HG03196 (cell line): ENCODE data around the gene RNF133.
"Not testable (repeated sequence)": the region's sequence is repeated elsewhere in the genome, so short reads cannot be mapped to it uniquely, and the experiment has no call there.

Source experiments
- ATAC-seq: cut with Tn5 transposase; IDR thresholded peaks from one replicate; pipeline ENCODE4 v1.9.1; 2021; ENCODE audit not compliant: unreplicated experiment

Gene RNF133

GRCh38 chr7:122689346-122690109 is 9.4 kb downstream of the RNF133 start:
- no peak for ATAC-seq

- no peak for ATAC-seq
These were observed 10.4 kb downstream of the RNF133 start for GRCh38 chr7:122688400-122688998.

DNA sequence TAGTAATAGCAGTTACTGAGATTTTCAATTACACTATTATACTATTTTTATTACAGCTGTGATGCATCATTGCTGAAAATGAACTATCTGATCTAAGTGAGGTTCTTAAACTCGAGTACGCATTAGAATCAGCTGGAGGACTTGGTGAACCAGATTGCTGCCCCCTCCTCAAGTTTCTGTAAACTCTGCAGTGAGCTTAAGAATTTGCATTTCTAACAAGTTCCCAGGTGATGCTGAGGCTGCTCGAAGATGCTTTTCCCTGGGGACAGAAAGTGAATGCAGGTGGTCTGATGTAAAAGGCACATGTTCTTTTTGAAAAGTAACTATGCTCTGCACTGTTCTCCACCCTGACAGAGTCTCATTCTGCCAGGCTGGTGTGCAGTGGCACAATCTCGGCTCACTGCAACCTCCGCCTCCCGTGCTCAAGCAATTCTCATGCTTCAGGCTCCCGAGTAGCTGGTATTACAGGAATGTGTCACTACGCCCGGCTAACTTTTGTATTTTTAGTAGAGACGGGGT is 12.5 kb downstream of the RNF133 start:
- no peak for ATAC-seq

DNA sequence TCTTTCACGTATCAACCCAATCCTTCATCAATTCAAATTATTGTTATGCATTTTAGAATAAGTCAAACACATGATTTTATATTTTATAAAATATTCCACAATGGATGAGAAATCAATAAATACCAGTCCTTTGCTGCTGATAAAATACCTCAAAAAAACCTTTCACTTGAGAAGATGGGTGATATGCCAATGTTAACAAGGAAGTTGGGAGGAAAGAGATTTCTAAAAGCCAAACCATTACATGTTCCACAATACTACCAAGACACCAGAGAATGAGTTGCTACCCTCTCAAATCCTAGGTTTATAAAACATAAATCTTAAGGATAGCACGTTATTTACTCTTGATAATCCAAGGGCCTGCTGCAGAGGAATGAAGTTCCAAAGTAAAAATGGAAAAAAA is 14.4 kb downstream of the RNF133 start:
- no peak for ATAC-seq

GRCh38 chr7:122682815-122683550 is 15.9 kb downstream of the RNF133 start:
- ATAC-seq = no peak

DNA sequence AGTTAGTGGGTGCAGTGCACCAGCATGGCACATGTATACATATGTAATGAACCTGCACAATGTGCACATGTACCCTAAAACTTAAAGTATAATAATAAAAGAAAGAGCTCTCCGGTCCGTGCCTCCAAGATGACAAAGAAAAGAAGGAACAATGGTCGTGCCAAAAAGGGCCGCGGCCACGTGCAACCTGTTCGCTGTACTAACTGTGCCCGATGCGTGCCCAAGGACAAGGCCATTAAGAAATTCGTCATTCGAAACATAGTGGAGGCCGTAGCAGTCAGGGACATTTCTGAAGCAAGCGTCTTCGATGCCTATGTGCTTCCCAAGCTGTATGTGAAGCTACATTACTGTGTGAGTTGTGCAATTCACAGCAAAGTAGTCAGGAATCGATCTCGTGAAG is 17.7 kb downstream of the RNF133 start:
- ATAC-seq = not testable (repeated sequence)

DNA sequence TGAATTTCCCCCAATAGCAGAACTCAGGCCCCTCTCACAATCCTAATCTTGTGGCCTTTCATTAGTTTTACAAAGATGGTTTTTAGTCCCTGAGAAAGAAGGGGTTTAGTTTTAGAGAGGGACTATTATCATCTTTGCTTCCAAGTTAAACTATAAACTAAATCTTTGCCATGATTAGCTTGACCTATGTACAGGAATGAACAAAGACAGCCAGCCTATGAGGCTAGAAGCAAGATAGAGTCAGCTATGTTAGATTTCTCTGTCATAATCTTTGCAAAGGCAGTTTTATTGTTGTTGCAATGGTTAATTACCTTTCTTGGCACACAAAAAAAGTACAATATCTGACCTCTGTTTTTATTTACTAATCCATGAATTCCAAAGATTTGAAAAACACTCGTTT is 19.1 kb downstream of the RNF133 start:
- ATAC-seq = no peak

DNA sequence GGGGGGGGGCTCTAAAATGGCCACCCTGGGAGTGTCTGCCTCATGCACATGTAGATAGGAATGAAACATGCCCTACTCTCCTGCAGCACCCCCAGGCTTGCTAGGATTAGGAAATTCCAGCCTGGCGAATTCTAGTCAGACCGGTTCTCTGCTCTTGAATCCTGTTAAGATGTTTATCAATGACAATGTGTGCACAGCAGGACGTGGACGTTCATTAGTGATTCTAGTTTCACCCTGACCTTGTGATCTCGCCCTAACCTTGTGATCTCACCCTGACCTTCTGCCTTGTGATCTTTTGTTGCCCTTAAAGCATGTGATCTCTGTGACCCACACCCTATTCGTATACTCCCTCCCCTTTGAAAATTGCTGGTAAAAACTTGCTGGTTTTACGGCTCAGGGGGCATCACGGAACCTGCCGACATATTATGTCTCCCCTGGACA is 19.6 kb downstream of the RNF133 start:
- ATAC-seq = not testable (repeated sequence)

- ATAC-seq = no peak
These were observed 21.8 kb downstream of the RNF133 start for GRCh38 chr7:122677149-122677548.

DNA sequence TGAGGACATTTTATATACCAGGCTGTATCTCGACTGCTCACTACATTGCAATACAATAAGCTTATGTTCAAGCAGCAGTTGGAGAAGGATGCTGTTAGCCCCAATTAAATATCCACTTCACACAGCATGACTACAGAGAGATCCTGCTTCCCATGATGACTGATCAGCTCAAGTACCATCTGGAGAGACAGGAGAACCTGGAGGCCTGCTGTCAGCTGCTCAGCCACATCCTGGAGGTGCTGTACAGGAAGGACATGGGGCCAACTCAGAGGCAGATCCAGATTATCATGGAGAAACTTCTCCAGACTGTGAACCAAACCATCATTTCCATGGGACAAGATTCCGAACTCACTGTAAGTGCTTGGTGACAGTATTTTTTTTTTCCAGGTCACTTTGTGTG is 22.5 kb downstream of the RNF133 start:
- ATAC-seq = no peak

- ATAC-seq = no peak
These were observed 23.3 kb downstream of the RNF133 start for GRCh38 chr7:122675621-122676020.

DNA sequence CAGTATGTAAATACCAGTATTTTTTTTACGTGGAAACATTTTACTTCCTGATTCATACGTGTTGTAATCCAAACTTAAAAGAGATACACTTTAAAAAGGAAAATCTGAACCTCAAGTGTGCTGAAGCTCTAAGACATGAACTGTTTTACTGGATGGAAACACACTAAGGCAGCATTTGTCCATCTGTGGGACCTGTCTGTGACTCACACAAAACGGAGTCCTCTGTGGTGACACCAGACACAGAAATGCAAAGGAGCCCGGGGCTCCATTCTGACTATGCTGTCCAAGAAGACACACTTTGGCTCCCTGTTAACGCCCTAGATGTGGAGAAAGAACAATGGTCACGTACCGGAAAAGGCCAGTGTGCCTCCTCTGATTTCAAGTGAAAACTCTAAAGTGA is 23.9 kb downstream of the RNF133 start:
- ATAC-seq = no peak

DNA sequence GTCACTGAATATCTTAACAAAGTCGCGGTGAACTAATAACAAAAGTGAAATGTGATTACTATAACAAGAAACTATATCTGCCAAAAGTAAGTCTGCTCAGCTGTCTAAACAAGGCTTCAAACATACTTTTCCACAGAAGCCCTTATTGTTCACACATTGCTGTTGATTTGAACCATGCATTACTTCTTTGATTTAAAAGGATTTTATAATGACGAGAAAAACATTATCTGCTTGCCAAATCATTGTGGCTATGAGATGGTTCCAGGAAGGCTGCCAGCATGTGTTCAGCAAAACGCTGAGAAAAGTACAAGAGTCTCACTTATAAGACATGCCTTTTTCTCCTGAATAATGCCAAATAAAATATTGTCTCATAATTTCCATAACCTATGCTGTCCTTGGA is 24.4 kb downstream of the RNF133 start:
- no peak for ATAC-seq

DNA sequence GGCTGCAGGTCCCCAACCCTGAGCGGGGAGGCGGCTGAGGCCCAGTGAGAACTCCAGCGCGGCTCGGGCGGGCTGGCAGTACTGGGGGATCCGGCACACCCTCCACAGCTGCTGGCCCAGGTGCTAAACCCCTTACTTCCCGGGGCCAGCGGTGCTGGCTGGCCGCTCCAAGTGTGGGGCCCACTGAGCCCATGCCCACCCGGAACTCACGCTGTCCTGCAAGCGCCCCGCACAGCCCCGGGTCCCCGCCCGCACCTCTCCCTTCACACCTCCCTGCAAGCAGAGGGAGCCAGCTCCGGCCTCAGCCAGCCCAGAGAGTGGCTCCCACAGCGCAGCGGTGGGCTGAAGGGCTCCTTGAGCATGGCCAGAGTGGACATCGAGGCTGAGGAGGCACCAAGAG is 25.0 kb downstream of the RNF133 start:
- no peak for ATAC-seq

GRCh38 chr7:122672536-122672935 is 26.4 kb downstream of the RNF133 start:
- ATAC-seq = no peak

DNA sequence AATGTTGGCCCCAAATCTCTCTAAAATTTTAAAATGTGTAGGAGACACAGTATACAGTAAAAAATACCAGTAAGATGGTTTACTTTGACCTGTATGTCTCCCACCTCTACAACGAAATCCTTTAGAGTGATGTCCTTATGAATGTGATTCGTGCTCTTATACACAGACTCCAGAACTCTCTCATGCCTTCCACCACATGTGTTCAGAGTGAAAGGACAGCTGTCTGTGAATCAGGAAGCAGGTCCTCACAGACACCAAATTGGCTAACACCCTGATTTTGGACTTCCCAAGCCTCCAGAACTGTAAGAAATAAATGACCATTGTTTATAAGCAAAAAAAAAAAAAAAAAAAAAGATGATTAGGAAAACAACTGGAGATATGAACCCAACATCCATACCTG is 35.2 kb downstream of the RNF133 start:
- no peak for ATAC-seq

GRCh38 chr7:122658856-122659255 is 40.1 kb downstream of the RNF133 start:
- no peak for ATAC-seq

- no peak for ATAC-seq
These were observed 45.2 kb downstream of the RNF133 start for GRCh38 chr7:122653685-122654084.

DNA sequence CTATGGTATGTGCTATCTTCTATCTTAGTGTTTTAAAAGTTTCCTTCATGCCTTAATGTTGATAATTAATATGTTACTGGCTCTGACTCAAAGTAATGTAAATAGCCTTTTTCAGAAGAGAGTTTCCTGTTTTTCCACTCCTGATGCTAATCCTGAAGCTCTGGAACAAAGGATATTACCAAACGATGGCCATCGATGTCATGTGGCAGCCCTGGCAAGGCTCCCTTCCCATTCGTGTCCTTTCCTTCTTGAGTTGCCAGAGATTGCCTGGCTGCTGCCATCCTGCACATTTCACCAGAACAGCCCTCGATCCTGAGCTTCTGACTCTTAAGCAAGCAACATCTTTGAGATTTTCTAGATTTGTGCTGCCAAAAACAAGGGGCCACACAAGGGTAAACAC is 46.0 kb downstream of the RNF133 start:
- no peak for ATAC-seq

DNA sequence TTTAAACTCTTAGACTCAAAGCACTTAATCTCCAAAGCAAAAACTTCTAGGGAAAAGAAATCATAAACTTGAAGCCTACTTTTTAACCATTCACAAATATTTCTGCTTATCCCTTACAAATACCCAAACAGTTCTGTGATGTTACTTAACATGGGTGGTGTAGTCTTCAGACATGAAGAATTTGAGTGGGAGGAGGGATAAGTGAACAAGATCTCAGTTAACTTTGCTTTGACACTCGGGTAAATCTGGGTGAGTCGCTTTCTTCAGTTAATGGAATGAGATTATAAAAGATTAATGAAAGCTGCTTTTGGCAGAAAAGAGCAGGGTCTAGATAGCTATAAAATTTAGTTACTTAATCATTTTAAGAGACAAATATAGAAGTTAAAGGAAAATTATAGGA is 47.5 kb downstream of the RNF133 start:
- ATAC-seq = no peak
